Suppressor macrophage treated with lipopolysaccharide for 4 hours (primary cell): Measurements from ENCODE around the gene NRAS.

ENCODE experiments used
- DNase-seq: peaks from one replicate; pipeline ENCODE4 v3.0.0-alpha.2; 2020

NRAS gene

DNA sequence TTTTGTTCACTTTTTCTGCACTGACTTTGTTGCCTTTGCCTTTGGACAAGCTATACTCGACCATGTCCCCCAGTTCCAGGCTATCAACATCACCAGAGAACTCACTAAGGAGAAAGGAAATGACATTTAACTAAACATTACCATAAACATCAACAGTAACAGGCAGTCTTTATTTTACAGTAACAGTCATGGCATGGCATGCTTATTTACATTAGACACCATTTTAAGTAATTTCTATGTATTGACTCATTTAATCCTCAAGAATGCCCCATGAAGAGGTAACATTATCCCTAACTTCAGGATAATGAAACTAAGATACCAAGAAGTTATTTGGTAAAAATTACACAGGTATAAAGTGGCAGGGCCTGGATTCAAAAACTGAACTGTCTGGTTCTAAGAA is 8.7 kb upstream of the NRAS start:
- no peak for DNase-seq

DNA sequence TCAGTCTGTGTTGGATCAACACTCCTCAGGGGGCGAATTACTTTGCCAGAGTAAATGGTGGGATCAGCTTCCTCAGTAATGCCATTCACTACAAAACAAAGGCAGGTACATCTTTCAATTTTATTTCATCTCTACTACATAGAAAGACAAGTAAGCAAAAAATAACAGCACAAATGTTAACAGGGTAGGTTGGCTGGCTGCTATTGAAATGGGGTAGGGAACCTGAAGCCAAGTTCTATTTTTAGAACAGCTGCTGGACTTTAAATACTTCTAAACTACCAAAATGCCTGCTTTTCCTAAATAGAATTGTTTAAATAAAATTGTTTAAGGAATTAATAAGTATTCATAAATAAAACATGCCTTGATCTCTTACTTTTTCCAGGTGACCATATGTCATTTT is 7.3 kb upstream of the NRAS start:
- no peak for DNase-seq

- no peak for DNase-seq
Measured at GRCh38 chr1:114723457-114723856, 6.9 kb upstream of the NRAS start.

GRCh38 chr1:114720492-114720891 is 3.9 kb upstream of the NRAS start:
- DNase-seq, result no peak

- no peak for DNase-seq
Measured at GRCh38 chr1:114719424-114719787, 2.8 kb upstream of the NRAS start.

DNA sequence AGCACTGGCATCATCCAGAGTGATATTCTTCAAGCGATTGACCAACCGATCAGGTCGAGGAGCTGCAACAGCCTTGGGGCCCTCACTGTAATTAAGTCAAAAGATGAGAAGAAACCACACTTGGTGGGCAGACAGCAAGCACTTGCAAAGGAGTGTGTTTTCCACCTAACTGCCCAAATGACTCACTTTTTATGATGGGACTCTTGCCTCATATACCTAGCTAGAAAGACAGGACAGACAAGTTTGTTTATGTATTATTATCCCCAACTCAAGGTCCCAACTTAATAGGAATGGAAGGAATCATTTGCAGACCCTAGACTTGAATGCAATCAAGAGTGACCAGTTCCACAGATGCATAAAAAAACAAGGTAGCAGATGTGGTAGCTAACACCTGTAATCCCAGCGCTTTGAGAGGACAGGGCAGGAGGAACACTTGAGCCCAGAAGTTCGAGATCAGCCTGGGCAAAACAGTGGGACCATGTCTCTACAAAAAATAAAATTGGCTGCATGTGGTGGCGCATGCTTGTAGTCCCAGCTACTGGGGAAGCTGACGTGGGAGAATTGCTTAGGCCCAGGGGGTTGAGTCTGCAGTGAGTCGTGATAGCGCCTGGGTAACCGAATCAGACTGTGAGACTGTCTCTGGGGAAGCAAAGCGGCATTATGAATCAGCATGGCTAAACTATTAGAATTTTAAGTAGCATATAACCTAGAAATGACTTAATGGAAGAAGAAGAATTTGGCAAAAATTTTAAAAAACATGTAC is 2.3 kb upstream of the NRAS start:
- DNase-seq, result no peak

DNA sequence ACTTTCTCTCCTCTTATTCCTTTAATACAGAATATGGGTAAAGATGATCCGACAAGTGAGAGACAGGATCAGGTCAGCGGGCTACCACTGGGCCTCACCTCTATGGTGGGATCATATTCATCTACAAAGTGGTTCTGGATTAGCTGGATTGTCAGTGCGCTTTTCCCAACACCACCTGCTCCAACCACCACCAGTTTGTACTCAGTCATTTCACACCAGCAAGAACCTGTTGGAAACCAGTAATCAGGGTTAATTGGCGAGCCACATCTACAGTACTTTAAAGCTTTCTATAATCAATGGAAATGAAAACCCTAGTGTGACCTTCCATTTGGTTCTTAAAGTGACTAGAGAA is 643 bp downstream of the NRAS start:
- no peak for DNase-seq

DNA sequence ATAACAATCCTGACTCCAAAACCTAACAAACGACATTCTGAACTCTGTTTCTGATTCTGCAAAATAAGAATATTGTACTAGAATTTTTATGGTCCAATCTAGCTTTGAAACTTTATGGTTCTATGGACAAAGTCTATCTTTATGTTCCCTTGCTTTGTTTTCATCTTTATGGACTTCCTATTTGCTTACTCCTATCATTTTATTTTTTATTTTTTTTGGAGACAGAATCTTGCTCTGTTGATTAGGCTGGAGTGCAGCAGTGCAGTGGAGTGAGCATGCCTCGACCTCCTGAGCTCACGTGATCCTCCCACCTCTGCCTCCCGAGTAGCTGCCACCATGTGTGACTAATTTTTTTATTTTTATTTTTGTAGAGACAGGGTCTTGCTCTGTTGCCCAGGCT is 3.6 kb downstream of the NRAS start:
- DNase-seq, result no peak

- DNase-seq, result no peak
Measured at GRCh38 chr1:114710360-114710759, 6.2 kb downstream of the NRAS start.

DNA sequence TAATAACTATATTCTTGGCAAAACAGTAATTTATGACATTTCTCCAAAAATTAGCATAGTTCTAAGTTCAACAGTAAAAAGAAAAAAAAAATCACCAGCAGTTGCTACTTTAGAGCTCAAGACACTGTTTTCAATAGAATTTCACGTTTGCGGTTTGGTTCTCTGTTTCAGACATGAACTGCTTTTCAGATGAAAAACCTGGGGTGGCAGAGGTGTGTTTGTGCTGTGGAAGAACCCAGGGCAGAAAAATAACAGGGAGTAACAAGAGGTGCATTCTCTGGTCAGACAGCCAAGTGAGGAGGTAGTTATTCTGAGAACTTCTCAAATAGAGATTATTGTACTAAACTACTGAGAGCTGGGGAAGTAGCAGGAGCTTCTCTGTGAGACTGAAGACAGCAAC is 9.0 kb downstream of the NRAS start:
- no peak for DNase-seq

DNA sequence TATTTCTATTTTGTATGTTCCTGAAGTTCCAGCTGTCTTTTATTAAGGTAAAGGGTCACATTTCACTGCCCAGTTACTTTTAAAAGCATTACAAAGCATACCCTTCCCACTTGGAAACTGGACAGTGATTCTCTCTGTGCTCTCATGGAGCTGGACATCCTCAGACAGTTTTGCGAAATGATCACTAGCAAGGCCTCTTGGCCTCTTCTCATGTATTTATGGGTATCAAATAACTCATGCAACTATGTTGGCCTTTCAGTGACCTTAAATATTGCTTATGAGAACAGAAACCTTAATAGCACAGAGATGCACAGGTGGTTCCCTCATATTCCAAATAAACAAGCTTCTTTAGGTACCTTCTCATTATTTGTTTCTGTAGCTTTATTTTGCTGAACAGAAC is 13.3 kb downstream of the NRAS start:
- no peak for DNase-seq

- no peak for DNase-seq
Measured at GRCh38 chr1:114702737-114703136, 13.8 kb downstream of the NRAS start.

DNA sequence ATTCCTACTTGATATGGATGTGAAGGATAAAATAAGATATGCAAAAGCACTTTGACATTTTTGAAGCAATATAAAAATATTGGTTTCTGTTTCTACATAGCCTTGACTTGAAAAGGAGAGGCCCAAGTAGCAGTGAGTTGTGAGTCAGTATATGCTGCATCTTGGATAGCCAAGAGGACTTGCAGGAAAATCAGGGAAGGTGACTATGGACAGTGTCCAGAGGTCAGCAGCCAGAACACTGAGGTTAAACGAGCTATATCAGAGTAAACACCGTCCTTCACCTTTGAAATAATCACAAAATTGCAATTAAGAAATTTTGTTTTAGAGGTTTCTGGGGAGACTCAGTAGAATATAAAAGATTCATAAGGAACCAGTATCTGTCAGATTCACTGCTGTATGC is 14.6 kb downstream of the NRAS start:
- no peak for DNase-seq

DNA sequence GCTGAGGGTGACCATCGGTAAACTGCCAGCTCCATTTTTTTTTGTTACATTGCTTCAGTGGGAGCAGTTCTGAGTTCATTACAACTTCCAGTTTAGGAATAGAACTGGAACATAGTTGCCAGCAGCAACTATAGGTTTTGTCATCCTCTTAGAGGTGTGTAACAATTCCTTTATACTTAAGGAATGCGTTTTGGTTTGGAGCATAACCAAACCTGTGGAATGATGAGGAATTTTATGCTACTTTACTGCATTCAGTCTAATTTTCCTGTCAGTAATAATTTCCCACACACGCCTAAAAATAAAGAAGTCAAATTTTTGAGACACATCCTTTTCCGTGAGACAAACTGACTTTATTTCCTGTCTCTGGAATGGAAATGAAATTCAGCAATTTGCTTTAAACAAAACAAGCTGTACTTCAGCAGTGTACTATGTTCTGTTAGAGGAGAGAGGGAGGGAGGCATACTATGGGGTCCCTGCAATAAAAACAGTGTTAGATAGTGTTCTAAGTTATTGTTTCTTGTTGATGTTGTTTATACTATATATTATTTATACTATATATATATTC is 16.5 kb downstream of the NRAS start:
- DNase-seq, result no peak

GRCh38 chr1:114696810-114697209 is 19.8 kb downstream of the NRAS start:
- DNase-seq, result no peak

DNA sequence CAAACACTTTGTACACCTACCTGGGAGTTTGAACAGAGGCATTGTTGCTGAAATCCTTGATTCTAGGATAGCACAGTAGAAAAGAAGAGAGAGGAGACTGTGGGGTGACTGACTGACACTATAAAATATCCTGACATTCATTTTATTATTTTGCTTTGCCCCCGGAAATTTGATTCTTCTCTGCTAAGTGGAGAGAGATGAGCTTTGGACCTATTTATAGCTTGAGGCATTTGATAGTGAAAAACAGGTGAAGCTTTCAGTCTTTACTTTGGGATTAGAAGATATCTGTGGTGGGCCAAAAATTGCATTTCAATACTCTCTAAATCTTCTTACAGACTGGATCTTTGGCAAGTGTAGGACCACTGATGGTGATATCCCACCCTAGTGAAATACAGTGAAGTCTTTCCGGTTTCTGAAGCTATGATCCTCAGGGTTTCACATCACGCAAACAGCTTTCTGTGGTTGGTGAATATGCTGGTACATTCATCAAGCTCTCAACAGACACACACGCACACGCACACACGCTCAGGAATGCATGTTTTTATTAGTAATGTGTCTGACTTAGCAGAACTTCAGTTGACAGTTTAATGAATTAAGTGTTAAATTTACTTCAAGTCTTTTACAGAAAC is 21.0 kb downstream of the NRAS start, which contains the start of gene AMPD1:
TSS of gene AMPD1 (minus strand) at position 117 of the 629 bp plus-strand sequence. CDS start at position 42, 75 bp downstream.
- no peak for DNase-seq

- no peak for DNase-seq
Measured at GRCh38 chr1:114694540-114695310, 21.8 kb downstream of the NRAS start.

- no peak for DNase-seq
Measured at GRCh38 chr1:114692947-114693346, 23.6 kb downstream of the NRAS start.

DNA sequence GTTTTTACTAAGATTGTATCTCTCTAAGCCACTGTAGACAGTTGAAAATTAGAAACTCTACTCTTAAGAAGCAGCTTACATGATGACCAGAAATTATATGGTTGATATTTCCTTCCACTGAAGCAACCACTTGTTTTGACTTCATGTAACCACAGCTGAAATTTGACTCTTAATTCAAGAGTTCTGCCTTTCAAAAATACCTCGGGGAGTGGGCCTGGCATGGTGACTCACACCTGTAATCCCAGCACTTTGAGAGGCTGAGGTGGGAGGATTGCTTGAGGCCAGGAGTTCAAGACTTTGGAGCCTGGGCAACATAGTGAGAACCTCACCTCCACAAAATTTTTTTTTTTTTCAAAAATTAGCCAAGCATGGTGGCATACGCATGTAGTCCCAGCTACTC is 25.5 kb downstream of the NRAS start:
- DNase-seq, result no peak

- DNase-seq, result peak; percentile 14
Measured at GRCh38 chr1:114690148-114690547, 26.4 kb downstream of the NRAS start.

GRCh38 chr1:114688526-114688925 is 28.0 kb downstream of the NRAS start:
- DNase-seq, result no peak

DNA sequence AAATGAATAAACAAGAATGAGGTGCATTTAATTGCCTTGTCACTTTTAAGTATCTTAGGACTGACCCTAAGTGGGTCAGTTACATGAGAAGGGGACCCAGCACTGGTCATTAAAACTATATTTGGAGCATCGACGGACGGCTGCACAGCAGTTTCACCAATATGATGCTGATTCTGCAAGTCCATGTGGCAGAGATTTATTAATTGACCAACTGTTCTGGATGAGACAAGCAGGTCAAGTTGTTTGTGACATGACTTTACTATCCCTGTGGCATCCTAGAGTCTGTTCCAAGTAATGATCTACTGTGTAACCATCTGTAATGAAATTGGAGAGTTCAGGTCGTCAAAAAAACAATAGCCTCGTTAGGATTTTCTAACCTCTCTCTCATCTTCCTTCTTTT is 30.7 kb downstream of the NRAS start:
- DNase-seq, result no peak

DNA sequence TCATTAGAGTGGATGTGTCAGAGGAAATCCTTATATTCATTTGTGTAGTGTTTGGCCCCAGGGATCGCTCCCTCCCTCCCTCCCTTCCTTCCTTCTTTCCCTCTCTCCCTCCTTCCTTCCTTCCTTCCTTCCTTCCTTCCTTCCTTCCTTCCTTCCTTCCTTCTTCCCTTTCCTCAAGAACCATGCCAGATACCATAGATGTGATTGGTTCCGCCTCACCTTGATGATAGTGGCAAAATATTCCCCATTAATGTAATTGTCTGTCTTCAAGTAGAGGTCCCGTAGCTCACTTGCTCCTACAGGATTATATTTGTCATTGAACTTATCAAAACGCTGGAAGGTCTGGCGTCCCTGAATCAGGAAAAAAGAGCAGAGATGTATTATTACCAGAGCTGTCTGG is 38.9 kb downstream of the NRAS start:
- no peak for DNase-seq

- no peak for DNase-seq
Measured at GRCh38 chr1:114676115-114676514, 40.5 kb downstream of the NRAS start.
